NOMO-1 treated with DMSO at 0.1 percent for 48 hours (cell line): ENCODE measurements around the gene TSTD1.
A peak's percentile ranks its signal among the peaks of the same experiment; 100 is the strongest.
"Not testable (repeated sequence)": the region's sequence is repeated elsewhere in the genome, so short reads cannot be mapped to it uniquely, and the experiment has no call there.

Source experiments
- DNase-seq: peaks from one replicate; lab custom pipeline; 2025; ENCODE audit not compliant: unreplicated experiment; lab: John Stamatoyannopoulos, UW

TSTD1 gene

GRCh38 chr1:161069241-161069640 is 30.5 kb upstream of the TSTD1 start:
- DNase-seq: no peak

- DNase-seq: peak; percentile 92
Measured at GRCh38 chr1:161068306-161069234, 29.8 kb upstream of the TSTD1 start.

DNA sequence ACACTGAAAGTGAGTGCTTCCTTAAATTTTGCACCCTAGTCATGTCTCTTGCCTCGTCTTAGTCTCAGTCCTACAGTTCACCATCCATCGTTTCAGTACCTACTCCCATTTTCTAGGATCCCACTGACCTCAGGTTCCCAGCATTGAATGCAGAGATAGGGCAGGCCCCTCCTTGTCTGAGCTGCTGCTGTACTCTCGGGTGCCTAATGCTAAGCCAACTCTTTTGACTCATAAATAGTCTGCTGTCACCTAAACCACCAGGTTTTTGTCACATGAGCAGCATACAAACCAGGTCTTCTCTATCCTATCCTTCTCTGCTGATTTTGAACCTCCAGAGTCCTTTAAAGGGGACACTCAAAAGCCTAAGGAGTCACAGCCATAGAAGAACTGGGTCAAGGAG is 27.9 kb upstream of the TSTD1 start:
- no peak for DNase-seq

- DNase-seq: not testable (repeated sequence)
Measured at GRCh38 chr1:161065681-161066080, 26.9 kb upstream of the TSTD1 start.

DNA sequence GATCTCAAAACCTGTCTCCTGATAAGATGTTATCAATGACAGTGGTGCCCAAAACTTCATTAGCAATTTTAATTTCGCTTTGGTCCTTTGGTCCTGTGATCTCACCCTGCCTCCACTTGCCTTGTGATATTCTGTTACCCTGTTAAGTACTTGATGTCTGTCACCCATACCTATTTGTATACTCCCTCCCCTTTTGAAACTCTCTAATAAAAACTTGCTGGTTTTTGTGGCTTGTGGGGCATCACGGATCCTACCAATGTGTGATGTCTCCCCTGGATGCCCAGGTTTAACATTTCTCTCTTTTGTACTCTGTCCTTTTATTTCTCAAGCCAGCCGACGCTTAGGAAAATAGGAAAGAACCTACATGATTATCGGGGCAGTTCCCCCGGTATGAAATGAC is 25.2 kb upstream of the TSTD1 start:
- DNase-seq: not testable (repeated sequence)

DNA sequence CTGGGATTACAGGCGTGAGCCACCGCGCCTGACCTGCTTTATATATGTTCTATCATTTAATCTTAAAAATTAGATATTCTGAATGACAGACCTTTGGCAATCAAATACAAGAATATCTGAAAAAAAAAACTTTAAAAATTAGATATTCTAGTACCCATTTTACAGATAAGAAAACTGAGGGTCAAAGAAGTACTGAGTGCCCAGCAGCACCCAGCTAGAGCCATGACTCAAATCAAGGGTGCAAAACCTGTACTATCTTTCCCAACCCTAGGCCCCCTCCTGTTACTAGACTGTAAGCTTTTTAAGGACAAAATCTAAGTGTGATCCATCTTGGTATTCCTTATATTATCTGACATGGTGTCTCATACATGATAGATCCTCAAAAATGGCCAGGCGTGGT is 22.7 kb upstream of the TSTD1 start:
- no peak for DNase-seq

- DNase-seq: no peak
Measured at GRCh38 chr1:161059293-161059692, 20.5 kb upstream of the TSTD1 start.

- no peak for DNase-seq
Measured at GRCh38 chr1:161054805-161055204, 16.0 kb upstream of the TSTD1 start.

DNA sequence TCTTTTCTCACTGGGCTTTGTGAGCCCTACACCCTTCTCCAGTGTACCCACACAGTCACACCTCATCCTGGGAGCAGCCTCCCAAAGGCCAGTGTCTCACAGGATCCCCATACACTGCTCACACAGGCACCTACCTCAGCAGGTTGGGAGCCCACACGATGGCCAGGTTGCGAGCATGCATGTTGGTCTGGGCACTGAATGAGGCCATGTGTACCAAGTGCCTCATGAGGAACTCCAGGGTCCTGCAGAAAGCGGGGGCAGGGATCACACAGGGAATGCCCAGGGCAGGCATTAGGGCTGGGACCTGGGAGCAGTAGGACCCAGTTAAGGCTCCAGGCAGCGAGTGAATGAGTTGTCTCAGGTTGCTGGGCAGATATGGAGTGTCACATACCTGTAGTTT is 15.5 kb upstream of the TSTD1 start:
- no peak for DNase-seq

- no peak for DNase-seq
Measured at GRCh38 chr1:161052899-161053298, 14.1 kb upstream of the TSTD1 start.

GRCh38 chr1:161051219-161051618 is 12.5 kb upstream of the TSTD1 start:
- no peak for DNase-seq

- no peak for DNase-seq
Measured at GRCh38 chr1:161048949-161049722, 10.4 kb upstream of the TSTD1 start.

- no peak for DNase-seq
Measured at GRCh38 chr1:161047436-161048420, 9.0 kb upstream of the TSTD1 start.

- DNase-seq: peak; percentile 96
Measured at GRCh38 chr1:161046605-161047228, 8.0 kb upstream of the TSTD1 start.

GRCh38 chr1:161045736-161046604 is 7.2 kb upstream of the TSTD1 start, which contains the start of gene USF1:
TSS of gene USF1 (minus strand) at chr1:161045977. CDS start at chr1:161043275, 2,702 bp downstream.
- peak; percentile 95 for DNase-seq

DNA sequence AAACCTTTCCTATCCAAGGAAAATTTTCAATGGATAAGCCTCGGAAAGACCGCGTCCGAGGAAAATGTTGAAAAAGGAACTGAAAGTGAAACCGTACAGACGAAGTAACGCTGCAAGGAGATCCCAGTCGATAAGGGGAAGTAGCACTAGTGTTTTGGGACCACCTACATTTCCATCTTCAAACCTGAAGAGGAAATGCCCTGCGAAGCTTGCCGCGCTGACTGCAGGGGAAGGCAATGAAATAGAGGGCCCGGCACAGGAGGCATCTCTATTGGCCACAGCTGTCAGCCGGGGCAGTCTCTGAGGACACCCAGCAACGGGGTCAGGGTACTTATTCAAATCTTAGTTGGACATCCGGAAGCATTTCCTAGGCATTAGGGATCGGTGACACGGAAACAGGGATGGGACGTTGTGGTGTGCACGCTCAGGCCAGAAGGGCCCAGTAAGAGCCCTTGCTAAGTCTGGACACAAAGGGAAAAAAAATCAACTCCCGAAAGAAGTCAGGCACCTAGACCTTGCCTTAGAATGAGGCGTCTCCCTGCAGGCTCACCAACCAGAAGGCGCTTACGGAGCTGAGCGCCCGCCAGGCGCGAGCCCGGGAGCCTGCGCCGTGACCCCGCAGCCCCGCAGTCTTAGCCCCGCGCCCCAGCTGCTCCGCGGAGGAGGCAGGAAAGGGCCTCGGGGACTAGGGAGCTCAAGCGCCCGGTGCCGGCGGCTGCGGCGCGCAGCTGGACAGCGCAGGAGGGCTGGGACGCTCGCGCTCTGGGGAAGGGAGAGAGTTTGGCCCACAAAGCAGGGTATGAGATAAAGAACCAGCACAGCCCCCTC is 6.4 kb upstream of the TSTD1 start:
- peak; percentile 99 for DNase-seq

- DNase-seq: no peak
Measured at GRCh38 chr1:161044535-161044907, 5.8 kb upstream of the TSTD1 start.

DNA sequence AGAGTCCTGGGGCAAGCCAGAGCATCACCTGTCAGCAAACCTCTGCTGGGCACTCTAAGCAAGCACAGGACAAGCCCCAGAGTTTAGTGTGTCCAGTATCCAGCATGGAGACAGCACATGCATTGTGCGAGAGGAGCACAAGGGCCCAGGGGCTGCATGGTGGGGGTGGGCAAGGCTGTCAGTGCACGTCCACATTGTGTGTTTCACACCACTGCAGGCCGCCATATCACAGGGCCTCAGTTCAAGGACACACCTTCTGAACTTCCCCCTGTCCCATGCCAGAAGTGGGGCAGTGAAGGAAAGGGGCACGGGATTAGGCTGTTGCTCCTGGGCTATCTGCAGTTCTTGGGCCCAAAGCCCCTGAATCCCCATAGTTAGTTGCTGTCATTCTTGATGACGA is 782 bp upstream of the TSTD1 start:
- DNase-seq: no peak

- DNase-seq: no peak
Measured at GRCh38 chr1:161039154-161039545, 386 bp upstream of the TSTD1 start.
